ENCODE results near the gene LYZL4. TPM values are rescaled to one million over a fixed set of nuclear protein-coding genes. Genes with fewer than 3 reads are reported as not detected.

The LYZL4 gene
- total RNA-seq, 1 experiment from 2014 or later, result not detected

DNA sequence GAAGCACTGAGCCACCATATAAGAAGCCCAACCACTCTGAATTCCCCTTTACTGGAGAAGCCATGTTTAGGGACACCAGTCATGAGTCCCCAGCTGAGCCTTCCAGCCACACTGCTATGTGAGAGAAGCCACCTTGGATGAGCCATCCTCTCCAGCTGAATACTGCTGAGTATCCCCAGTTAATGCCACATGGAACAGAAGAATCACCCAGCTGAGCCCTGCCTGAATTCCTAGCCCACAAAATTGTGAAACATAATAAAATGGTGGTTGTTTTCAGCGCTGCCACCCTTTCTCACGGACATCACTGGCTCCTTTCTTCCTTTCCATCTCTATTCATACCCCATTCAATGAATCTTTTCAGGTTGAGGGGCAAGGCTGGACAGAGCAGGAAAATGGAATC lies 22.1 kb upstream of the LYZL4 start:
- Histone ChIP-seq H3K9ac (ENCODE audit: low read length) (no peak overlapping the region), H3K27ac (ENCODE audit: low read length) (no peak overlapping the region), H3K36me3 (ENCODE audit: low read depth, low read length) (no peaks in the 10 kb centered on the region), H2AFZ (ENCODE audit: low read length) (no peak overlapping the region), H3K4me1 (ENCODE audit: insufficient read depth, low read length) (no peaks in the 10 kb centered on the region), H4K20me1 (ENCODE audit: low read length) (no peaks in the 10 kb centered on the region), H3K9me3 (ENCODE audit: low read length) (0 out of 2 replicates have a peak, but pooled peaks cover 6% of the 10 kb centered on the region), H3K4me3 (ENCODE audit: low read length) (no peak overlapping the region), H3K27me3 (ENCODE audit: low read length) (peaks cover 21% of the 10 kb centered on the region), H3K4me2 (ENCODE audit: low read length) (no peak overlapping the region), H3F3A (ENCODE audit: low read length, unreplicated experiment) (no peaks in the 10 kb centered on the region), H3K9me2 (replicated peaks; ENCODE audit: low read length) (no peaks in the 10 kb centered on the region), H3K79me2 (ENCODE audit: low read length) (no peaks in the 10 kb centered on the region)
- POLR2A ChIA-PET (ENCODE audit: unreplicated experiment), result no interaction called here
- TF ChIP-seq, protein P1, sequence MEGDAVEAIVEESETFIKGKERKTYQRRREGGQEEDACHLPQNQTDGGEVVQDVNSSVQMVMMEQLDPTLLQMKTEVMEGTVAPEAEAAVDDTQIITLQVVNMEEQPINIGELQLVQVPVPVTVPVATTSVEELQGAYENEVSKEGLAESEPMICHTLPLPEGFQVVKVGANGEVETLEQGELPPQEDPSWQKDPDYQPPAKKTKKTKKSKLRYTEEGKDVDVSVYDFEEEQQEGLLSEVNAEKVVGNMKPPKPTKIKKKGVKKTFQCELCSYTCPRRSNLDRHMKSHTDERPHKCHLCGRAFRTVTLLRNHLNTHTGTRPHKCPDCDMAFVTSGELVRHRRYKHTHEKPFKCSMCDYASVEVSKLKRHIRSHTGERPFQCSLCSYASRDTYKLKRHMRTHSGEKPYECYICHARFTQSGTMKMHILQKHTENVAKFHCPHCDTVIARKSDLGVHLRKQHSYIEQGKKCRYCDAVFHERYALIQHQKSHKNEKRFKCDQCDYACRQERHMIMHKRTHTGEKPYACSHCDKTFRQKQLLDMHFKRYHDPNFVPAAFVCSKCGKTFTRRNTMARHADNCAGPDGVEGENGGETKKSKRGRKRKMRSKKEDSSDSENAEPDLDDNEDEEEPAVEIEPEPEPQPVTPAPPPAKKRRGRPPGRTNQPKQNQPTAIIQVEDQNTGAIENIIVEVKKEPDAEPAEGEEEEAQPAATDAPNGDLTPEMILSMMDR (conservative IDR thresholded peaks at IDR 0.05; ENCODE audit: low read depth, low read length), result no peak
- TF ChIP-seq EZH2phosphoT487 (IDR thresholded peaks at IDR 0.05; ENCODE audit: borderline replicate concordance, low read length) (no peak), EZH2 (IDR thresholded peaks at IDR 0.05; ENCODE audit: low read length, unreplicated experiment) (no peak)
- CTCF ChIA-PET, result no interaction called here
- DNase-seq (no peak), ATAC-seq (no peak)
- no TSS peak for BruUV-seq (replicated peaks)
- intact Hi-C loops (cut with micrococcal nuclease), result no loop called here

DNA sequence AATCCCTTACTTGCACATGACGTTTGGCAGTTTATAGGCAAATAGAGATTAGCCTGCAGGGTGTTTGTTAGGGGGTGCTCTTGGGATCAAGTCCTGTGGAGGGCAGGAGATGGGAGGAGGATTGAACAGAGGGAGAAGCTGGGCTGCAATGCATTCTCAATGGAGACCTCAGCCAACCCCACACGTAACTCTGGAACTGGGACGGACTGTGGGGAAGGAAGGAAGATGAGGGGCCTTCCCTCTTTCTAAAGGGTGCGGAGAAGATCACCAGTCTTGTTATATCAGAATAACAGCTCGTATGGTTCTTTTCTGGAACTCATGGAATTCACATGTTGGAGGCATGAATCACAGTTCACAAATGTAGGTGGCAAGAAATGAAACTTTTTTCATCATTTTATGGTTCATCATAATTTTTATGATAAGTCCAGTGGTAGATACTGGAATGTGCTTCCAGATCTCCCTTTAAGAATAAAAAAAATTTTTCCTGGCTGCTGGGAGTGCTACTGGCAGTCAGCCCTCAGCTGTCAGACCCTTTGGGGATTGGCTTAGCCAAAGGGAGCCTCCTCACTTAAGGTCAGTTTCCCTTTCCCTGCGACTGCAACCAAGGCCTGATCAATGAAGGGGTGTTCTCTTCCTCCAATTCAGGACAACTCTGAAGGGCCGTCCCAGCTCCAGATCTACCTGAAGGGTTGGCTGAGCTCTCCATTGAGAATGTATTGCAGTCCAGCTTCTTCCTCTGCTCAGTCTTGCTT lies 20.5 kb upstream of the LYZL4 start:
- H2AFZ ChIP-seq (ENCODE audit: low read length), result no peak overlapping the region
- H3K4me2 ChIP-seq (ENCODE audit: low read length), result no peak overlapping the region
- no peak overlapping the region for H3K4me3 ChIP-seq (ENCODE audit: low read length)
- no peaks in the 10 kb centered on the region for H3K9me2 ChIP-seq (replicated peaks; ENCODE audit: low read length)
- H3F3A ChIP-seq (ENCODE audit: low read length, unreplicated experiment), result no peaks in the 10 kb centered on the region
- peaks cover 21% of the 10 kb centered on the region for H3K27me3 ChIP-seq (ENCODE audit: low read length)
- no peaks in the 10 kb centered on the region for H3K36me3 ChIP-seq (ENCODE audit: low read depth, low read length)
- intact Hi-C loops (cut with micrococcal nuclease), result no loop called here
- no peak overlapping the region for H3K27ac ChIP-seq (ENCODE audit: low read length)
- no TSS peak for BruUV-seq (replicated peaks)
- TF ChIP-seq EZH2 (IDR thresholded peaks at IDR 0.05; ENCODE audit: low read length, unreplicated experiment) (no peak), EZH2phosphoT487 (IDR thresholded peaks at IDR 0.05; ENCODE audit: borderline replicate concordance, low read length) (no peak)
- TF ChIP-seq, protein P1 (conservative IDR thresholded peaks at IDR 0.05; ENCODE audit: low read depth, low read length), result no peak
- H3K79me2 ChIP-seq (ENCODE audit: low read length), result no peaks in the 10 kb centered on the region
- H3K9me3 ChIP-seq (ENCODE audit: low read length), result 0 out of 2 replicates have a peak, but pooled peaks cover 6% of the 10 kb centered on the region
- DNase-seq, result no peak
- ChIA-PET CTCF (interaction anchor here (0.6 kb wide), 1 partner anchor 548 kb away, joined by 3 read pairs; no protein-coding TSS in a partner anchor), POLR2A (ENCODE audit: unreplicated experiment) (no interaction called here)
- no peaks in the 10 kb centered on the region for H3K4me1 ChIP-seq (ENCODE audit: insufficient read depth, low read length)
- no peak overlapping the region for H3K9ac ChIP-seq (ENCODE audit: low read length)
- no peaks in the 10 kb centered on the region for H4K20me1 ChIP-seq (ENCODE audit: low read length)
- no peak for ATAC-seq

DNA sequence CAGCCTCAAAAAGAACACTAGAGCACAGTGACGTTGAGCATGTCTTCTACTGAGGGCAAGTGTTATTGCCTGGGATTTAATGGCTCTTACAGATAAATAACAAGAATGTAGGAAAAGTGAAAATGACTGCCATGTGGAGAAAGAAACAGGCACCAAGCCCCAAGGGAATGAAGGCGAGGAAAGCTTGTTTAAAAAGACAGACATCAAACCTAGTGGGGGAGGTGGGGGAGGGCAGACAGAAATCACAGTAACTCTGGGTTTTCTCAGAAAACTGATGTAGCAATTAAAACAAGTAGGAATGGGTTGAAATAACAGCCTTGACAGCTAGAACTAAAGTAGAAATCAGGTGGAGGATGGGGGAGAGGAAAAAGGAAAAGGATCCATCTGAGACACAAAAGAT lies 18.4 kb upstream of the LYZL4 start:
- H4K20me1 ChIP-seq (ENCODE audit: low read length), result no peaks in the 10 kb centered on the region
- no peaks in the 10 kb centered on the region for H3K79me2 ChIP-seq (ENCODE audit: low read length)
- BruUV-seq (replicated peaks), result no TSS peak
- DNase-seq, result no peak
- H3K36me3 ChIP-seq (ENCODE audit: low read depth, low read length), result no peaks in the 10 kb centered on the region
- no peaks in the 10 kb centered on the region for H3K4me1 ChIP-seq (ENCODE audit: insufficient read depth, low read length)
- intact Hi-C loops (cut with micrococcal nuclease), result no loop called here
- no peak overlapping the region for H3K27ac ChIP-seq (ENCODE audit: low read length)
- H3K4me2 ChIP-seq (ENCODE audit: low read length), result no peak overlapping the region
- H3K9me2 ChIP-seq (replicated peaks; ENCODE audit: low read length), result no peaks in the 10 kb centered on the region
- ChIA-PET POLR2A (ENCODE audit: unreplicated experiment) (no interaction called here), CTCF (no interaction called here)
- H3K4me3 ChIP-seq (ENCODE audit: low read length), result no peak overlapping the region
- H2AFZ ChIP-seq (ENCODE audit: low read length), result no peak overlapping the region
- no peak overlapping the region for H3K9ac ChIP-seq (ENCODE audit: low read length)
- TF ChIP-seq, protein P1 (conservative IDR thresholded peaks at IDR 0.05; ENCODE audit: low read depth, low read length), result no peak
- TF ChIP-seq EZH2phosphoT487 (IDR thresholded peaks at IDR 0.05; ENCODE audit: borderline replicate concordance, low read length), result no peak
- no peak for TF ChIP-seq EZH2 (IDR thresholded peaks at IDR 0.05; ENCODE audit: low read length, unreplicated experiment)
- peaks cover 21% of the 10 kb centered on the region for H3K27me3 ChIP-seq (ENCODE audit: low read length)
- H3K9me3 ChIP-seq (ENCODE audit: low read length), result 0 out of 2 replicates have a peak, but pooled peaks cover 6% of the 10 kb centered on the region
- no peak for ATAC-seq
- H3F3A ChIP-seq (ENCODE audit: low read length, unreplicated experiment), result no peaks in the 10 kb centered on the region
